Inferior parietal cortex (tissue), 1 donor: Measurements from ENCODE around the gene ATF4.

ENCODE experiments used
- DNase-seq: peaks from one replicate; pipeline ENCODE4 v3.0.0-alpha.2; 2016; ENCODE audit errors: extremely low spot score

The ATF4 gene

DNA sequence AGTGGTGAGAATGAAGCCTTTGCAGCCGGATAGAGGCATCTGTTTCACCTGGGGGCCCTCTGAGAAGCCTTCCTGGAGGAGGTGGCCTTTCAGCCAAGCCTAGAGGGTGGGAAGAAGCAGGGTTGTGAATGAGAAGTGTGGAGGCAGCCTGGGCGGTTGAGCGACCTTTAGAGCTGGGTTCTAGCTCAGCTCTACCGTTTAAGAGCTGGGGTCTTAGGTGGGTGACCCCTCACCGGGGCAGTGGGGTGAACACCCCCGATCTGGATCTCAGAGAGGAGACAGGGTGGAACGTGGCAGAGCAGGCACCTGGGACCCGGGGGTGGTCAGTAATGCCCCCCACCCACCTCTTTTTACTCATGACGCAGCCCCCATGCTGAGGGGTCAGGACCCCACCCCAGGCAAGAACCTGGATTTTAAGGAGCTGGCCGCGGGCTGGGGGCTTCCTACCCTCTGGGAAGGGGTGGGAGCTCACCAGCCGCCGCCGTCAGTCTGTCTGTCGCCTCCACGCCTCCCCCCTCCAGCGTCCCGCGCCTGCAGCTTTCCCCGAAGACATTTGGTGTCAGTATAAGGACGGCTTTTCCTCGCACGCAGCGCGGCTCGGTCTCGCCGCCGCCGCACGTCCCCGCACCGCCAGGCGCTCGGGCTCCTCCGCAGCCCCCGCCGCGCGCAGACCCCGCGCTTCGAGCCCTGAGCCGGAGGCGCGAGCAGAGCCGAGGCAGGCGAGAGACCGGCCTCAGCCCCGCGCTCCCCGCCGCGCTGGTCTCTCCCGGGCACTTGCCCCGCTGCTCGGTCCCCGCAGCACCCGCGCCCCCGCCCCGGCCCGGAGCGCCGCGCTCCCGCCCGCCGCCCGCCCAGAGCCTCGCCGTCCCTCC, 36.8 kb downstream of the ATF4 start:
- DNase-seq: no peak

GRCh38 chr22:39558254-39558727, 37.9 kb downstream of the ATF4 start:
- DNase-seq: no peak

DNA sequence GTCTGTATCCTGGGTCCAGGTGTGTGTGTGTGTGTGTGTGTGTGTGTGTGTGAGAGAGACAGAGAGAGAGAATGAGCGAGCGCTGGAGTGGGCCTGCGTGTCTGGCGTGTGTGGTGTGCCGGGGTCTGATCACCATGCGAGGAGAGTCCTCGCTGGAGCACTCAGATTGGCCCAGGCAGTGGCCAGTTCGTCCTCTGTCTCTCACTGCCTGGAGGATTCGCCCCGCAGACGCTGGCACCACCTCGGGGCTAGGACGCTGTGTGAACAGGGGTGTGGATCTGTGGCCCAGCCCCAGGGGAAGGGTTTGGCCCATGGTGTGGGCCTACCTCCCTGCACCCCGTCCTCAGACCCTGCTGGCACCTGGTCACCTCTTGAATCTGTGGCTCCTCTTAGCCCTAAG, 38.6 kb downstream of the ATF4 start:
- no peak for DNase-seq

DNA sequence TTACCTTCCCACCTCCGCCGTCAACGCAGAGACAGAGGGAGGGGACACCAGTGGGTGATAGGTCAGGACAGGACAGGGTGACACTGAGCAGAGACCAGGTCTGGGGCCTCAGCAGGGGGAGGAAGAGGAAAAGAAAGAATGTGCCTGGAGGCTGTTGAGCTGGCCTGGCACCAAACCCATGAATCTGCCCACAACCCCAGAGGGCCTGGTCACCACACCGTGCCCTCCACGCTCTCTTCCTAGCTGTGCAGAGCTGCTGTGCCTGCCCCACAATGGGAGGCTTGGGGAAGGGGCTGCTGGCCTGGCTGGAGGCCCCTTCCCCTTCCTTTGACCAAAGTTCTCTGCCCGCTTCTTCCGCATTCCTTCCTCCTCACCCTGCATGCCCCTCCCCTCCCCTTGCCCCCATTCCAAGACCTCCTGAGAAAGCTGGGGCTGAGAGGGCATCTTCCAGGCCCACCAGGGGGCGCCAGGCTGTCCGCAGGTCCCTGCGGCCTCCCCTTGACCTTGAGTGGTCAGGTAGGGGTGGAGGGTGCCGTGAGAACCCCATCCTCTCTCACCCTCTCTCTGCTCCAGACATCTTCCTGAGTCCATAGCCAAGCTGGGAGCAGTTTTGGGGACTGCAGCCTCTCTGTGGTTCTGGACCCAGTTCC, 39.2 kb downstream of the ATF4 start:
- no peak for DNase-seq

DNA sequence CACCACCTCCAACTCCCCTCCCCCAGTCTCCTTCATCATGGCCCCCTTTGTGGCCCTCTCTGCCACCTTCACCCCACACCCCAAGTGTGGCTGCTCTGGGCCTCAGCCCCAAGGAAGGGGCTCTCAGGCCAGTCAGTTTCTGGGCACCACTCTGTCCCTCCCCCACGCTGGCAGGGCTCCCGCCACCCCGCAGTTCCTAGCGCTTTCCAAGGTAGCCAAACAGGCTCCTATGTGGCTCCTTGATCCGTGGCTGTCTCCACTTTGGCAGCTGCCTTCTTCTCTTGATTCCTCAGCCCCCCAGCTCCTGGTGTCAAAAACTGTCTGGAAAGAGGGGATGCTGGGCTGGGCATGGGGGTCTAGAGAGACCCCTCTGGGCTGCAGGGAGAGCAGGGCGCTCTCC, 39.8 kb downstream of the ATF4 start:
- no peak for DNase-seq

- no peak for DNase-seq
Observed at GRCh38 chr22:39562839-39563489, 42.6 kb downstream of the ATF4 start.

DNA sequence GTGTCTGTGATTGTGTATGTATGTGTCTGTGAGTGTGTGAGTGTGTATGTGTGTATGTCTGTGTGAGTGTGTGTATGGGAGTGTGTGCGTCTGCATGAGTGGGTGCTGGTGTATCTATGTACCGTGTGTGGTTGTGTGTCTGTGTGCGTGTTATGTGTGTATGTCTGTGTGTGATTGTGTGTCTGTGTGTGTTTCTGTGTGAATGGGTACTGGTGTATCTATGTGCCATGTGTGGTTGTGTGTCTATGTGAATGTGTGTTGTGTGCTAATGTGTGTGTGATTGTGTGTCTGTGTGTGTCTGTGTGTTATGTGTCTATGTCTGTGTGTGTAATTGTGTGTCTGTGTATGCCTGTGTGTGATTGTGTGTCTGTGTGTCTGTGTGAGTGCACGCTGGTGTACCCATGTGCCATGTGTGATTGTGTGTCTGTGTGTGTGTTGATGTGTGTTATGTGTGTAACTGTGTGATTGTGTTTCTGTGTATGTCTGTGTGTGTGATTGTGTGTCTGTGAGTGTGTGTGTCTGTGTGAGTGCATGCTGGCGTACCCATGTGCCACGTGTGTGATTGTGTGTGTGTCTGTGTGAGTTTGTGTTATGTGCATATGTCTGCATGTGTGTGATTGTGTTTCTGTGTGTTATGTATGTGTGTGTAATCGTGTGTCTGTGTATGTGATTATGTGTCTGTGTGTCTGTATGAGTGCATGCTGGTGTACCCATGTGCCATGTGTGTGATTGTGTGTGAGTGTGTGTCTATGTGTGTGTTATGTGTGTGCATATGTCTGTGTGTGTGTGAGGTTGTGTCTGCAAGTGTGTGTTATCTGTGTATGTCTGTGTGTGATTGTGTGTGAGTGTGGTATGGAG, 43.4 kb downstream of the ATF4 start:
- DNase-seq: no peak

DNA sequence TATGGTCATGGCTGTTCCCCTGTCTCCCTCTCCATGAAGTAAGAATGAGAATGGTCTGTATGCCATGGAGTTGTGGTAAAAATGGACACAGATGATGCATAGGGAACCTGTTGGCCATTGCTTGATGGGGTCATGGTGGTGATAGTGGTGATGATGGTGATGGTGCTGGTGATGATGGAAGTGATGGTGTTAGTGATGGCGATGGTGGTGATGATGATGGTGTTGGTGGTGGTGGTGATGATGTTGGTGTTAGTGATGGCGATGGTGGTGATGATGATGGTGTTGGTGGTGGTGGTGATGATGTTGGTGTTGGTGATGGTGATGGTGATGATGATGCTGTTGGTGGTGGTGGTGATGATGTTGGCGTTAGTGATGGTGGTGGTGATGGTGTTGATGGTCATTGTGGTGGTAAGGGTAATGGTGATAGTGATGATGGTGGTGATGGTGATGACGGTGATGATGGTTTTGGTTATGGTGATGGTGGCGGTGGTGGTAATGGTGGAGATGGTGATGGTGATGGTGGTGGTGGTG, 45.1 kb downstream of the ATF4 start:
- no peak for DNase-seq

GRCh38 chr22:39567135-39567946, 47.0 kb downstream of the ATF4 start:
- no peak for DNase-seq

GRCh38 chr22:39568278-39568981, 48.1 kb downstream of the ATF4 start:
- no peak for DNase-seq

DNA sequence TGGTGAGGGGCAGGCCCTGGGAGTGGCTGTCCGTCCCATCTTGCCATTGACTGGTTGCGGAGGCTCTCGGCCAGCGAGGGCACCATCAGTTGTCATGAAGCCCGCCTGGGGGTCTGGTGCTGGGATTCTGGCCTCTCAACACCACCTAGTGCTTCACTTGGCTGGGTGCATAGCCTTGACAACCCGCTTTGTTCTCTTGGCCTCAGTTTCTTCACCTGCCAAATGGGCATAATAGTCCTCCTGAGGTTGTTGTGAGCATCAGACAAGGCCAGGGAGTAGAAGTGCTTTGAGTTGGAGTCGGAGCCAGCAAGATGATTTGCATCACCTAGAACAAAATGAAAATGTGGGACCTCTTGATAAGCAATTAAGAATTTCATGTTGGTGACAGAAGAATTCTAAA, 48.7 kb downstream of the ATF4 start:
- no peak for DNase-seq

DNA sequence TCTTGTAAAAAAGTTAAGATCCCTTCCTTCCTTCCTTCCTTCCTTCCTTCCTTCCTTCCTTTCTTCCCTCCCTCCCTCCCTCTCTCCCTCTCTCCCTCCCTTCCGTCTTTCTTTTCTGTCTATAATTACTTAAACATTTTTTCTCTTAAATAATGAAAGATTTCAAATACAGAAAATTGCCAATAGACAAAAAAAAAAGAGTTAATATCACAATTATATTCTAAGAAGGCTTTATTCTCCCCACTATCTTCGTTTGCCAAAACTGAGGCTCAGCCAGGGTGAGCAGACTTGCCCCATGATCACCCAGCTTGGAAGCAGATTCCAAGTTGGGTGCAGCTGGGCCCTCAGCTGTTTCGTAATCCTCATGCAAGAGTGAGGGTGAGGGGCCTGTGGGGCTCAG, 49.9 kb downstream of the ATF4 start:
- no peak for DNase-seq

DNA sequence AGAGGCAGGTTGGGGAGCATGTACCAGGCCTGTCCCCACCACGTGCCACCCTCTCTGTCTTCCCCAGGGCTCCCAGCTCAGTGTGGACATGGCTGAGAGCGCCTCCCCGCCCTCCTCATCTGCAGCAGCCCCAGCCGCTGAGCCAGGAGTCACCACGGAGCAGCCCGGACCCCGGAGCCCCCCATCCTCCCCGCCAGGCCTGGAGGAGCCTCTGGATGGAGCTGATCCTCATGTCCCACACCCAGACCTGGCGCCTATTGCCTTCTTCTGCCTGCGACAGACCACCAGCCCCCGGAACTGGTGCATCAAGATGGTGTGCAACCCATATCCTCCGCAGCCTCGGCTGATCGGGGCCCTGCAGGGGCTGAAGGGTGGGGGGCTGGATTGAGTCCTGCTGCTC, 50.3 kb downstream of the ATF4 start, which contains the start of gene CACNA1I:
TSS of gene CACNA1I (plus strand) at position 89 of the 400 bp plus-strand sequence. CDS start at position 89, 0 bp downstream.
- DNase-seq: no peak

- no peak for DNase-seq
Observed at GRCh38 chr22:39571538-39571937, 51.2 kb downstream of the ATF4 start.
